Spleen (tissue), 7 donors: ENCODE results near the gene MRPS11.

Experiments used
- CTCF ChIP-seq, 11 experiments: fragments of 200-600 bp in 7 of 11; fragments of 450-650 bp in 4 of 11; sonication (generic) in 4 of 11; IDR thresholded peaks in 8 of 11; conservative IDR thresholded peaks in 3 of 11; 1 replicate in 7 of 11; 2 replicates in 4 of 11; pipeline versions ENCODE4 v1.4.0 to v1.8.0; 2016 to 2021; ENCODE audit warnings: antibody characterized with exemption in 11 of 11, inconsistent platforms in 4 of 11, mild to moderate bottlenecking in 1 of 11
- POLR2A ChIP-seq, 3 donors: fragments of 450-650 bp; IDR thresholded peaks; one replicate each; pipeline ENCODE4 v1.5.1; 2017; ENCODE audit warnings: antibody characterized with exemption in 3 of 3, mild to moderate bottlenecking in 1 of 3
- POLR2AphosphoS5 ChIP-seq, 3 donors: sonication (generic); formaldehyde crosslinking; IDR thresholded peaks; one replicate each; pipeline ENCODE4 v1.5.1; 2017; ENCODE audit warnings: antibody characterized with exemption in 3 of 3
- donor health status: DM: no; HTN: no; CAD: no; lungs with moderate emphysema.
- donor health status: DM: no; HTN: no; CAD: no.
- donor health status: DM: no; HTN: no; CAD: no.

DNA sequence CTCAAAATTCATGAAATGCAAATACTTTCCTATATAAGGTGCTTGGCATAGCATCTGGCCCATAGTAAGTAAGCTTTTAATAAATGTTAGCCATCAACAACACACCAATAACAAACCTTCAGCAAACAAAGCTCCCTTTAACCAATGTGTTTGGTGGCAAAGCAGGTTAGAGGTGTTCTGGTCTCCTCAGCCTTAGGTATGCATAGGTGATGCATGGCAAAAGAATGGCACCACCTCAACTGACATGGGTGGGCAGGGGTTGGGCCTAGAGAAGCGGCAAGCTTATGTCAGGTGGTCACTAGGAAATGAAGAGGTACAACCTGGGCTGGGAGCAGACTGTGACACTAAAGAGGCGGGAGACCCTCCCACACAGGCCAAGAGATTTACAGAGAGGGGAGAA lies 38.2 kb downstream of the MRPS11 start:
- no peak for TF ChIP-seq CTCF (IDR thresholded peaks at IDR 0.05 in 8 of 11, conservative IDR thresholded peaks at IDR 0.05 in 3 of 11)
- TF ChIP-seq POLR2A (IDR thresholded peaks at IDR 0.05), result no peak
- TF ChIP-seq POLR2AphosphoS5 (IDR thresholded peaks at IDR 0.05), result no peak
